HG03066 (cell line): Measurements from ENCODE around the gene MAPT.
"Not testable (repeated sequence)": the region's sequence is repeated elsewhere in the genome, so short reads cannot be mapped to it uniquely, and the experiment has no call there.

Experiments
- ATAC-seq: cut with Tn5 transposase; IDR thresholded peaks from one replicate; pipeline ENCODE4 v1.9.1; 2021; ENCODE audit warnings: low read depth; ENCODE audit not compliant: unreplicated experiment

The MAPT gene

DNA sequence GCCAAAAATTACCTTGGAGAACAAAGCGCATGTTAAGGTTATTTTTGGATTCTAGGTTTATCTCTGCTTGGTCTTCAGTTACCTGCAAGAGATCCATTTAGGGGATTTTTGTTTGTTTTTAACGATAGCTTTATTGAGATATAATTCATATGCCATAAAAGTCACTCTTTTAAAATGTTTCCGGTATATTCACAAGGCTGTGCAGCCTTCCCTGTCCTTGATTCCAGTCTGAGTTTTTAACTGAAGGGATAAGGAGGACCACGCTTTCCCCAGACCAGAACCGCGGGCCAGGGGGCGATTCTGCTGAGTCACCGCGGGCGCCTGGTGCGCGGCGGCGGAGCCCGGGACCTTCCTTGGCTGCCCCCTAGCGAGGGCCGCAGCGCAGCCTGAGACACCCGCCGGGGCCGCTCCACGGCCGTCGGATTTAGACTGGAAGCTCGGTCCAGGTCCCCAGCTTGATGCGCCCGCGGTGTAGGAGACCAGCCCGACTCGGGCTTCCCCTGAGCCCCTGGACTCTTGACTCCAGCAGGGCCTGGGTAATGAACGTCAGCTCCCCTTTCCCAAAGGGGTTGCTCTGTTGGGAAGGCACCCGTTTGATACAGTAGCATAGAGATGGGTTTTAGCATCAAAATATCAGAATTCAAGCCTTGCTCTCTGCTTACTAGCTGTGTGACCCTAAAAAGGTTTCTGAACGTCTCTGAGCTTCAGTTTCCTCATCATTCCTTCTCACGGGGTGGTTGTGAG lies 54.7 kb downstream of the MAPT start:
- no peak for ATAC-seq

DNA sequence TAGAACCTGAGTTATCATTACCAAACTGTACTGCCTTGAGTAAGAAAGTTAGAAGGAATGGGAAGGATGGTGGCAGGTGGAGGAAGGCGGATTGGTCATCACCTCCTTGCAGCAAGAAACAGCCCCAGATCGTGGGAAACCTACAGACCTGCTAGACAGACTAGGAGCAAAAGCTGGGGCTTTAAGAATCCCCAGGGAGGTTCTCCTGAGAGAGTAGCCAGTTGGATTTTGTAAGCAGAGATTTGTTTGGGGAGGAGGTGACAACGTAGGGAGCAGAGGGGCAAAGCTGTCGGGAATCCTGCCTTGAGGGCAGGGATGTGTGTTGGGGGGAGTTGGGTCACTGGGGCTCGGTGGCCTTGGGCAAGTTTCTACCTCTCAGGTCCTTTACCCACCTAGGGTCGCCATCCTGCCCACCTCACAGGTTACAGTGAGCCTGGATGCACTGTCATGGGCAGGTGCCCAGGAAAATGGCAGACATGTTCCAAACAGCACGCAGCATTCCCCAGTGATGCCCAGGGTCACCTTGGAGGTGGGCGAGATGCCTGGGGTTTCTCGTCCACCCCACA lies 55.5 kb downstream of the MAPT start:
- ATAC-seq: no peak

DNA sequence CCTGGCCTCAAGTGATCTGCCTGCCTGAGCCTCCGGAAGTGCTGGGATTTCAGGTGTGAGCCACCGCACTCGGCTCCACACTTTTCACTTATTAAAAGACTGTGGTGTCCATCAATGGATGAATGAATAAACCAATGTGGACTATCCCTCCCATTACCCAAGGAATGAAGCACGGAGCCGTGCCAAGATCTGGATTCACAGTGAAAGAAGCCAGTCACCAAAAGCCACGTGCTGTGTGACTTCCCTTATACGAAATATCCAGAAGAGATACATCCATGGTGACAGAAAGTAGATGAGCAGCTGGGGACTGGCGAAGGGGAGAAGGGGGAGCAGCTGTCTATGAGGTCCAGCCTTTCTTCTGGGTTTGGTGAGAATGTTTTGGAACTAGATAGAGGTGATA lies 56.5 kb downstream of the MAPT start:
- no peak for ATAC-seq

DNA sequence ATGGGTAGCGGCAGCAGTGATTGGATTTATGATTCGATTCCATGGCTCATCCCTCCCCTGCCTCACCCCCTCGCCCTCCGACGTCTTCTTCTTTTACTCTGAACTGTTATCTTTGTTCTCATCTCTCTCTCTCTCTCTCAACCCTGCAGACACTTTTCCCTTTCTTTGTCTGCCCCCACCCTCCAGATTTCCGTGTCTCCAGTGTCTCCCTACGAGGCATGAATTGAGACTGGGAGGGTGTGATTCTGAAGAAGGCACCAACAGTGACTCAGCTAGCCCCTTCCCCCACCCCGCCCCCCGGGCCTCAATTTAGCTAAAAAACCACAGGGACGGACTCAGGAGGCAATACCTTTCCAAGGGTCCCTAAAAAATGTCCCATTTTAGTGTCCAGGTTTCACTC lies 57.0 kb downstream of the MAPT start:
- ATAC-seq: no peak

DNA sequence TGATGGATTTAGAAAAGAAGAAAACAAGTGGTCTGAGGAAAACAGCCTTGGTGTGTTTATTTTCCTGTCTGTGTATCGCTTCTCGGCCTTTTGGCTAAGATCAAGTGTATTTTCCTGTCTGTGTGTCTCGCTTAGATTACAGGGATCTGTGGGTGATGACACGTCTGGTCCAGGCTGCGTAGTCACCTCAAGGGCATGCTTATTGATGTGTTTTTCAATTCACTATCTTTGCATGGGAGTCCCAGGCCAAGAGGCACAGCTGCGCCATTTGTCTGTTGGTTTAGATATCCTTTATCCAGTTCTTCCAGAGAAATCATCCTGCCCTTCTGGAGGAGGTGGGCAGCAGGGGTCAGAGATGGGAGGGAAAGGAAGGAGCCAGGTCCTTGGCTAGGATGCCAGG lies 57.6 kb downstream of the MAPT start:
- ATAC-seq: no peak

DNA sequence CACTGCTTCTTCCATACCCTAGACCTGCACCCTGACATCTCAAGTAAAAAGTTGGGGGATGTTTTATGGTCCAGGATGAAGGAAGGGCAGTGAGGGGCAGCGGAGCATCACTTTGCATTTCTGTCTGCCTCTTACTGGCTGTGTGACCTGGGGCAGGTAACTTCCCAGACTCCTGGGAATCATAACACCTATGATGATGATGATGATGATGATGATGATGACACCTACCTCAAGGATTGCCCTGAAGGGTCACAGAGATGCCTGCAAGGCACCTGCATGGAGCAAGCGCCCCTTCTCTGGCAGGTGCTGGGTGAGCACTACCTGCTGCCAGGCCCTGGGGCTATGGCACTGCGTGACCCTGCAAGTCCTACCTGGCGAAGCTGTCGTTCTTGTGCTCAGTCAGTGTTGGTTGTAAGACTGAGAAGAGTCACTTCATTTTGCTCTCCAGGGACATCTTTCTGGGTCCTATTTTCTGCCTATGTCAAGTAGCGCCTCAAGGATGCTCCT lies 58.5 kb downstream of the MAPT start:
- no peak for ATAC-seq

DNA sequence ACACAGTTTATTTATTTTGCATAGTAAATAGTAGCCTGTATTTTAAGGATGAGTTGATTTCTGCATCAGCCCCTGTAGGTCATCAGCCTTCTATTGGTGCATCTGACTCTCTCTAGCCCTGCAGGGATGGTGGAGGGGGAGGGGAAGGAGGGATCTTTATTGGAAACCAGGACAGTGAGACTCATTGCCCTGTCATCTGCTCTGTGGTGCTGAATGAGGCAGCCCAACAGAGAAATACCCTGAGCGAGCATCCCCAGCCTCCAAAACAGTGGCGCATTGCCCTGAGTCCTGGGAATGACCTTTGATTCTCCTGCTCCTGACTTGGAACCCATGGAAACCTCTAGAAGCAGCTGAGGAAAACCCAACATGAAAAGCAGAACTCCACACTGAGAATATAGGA lies 59.2 kb downstream of the MAPT start:
- ATAC-seq: no peak

DNA sequence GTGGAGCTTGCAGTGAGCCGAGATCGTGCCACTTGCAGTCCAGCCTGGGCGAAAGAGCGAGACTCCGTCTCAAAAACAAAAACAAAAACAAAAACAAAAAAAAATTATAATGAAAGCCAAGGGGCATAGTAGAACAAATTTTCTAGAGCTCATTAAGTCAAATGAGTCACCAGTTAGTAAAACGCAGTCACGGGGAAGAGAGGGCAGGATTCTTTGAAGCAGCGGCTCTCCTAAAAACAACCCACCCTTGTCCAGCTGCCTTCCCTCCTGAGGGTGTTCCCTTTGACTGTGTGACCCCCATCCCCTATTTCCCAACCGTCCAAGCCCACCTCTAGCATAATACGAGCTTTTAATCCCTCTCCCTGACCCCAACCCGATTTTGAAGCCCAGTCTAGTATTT lies 60.6 kb downstream of the MAPT start:
- no peak for ATAC-seq

DNA sequence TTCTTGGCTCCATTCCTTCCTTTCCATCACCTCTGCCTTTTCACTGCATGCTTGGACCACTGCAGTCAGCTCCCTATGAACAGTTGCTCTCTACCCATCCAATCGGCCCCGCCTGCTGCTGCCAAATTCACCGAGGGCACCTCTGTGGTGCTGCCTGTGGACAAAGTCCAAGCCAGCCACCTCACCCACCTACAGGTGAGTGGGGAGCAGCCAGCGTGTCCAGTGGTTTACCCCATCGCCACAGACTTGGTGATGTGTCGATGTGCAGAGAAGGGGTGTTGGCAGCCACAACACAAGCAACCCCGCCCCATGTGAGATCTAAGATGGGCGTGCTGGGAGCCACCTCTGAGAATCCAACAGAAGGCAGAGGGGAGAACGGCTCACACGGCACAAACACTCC lies 61.0 kb downstream of the MAPT start:
- no peak for ATAC-seq

DNA sequence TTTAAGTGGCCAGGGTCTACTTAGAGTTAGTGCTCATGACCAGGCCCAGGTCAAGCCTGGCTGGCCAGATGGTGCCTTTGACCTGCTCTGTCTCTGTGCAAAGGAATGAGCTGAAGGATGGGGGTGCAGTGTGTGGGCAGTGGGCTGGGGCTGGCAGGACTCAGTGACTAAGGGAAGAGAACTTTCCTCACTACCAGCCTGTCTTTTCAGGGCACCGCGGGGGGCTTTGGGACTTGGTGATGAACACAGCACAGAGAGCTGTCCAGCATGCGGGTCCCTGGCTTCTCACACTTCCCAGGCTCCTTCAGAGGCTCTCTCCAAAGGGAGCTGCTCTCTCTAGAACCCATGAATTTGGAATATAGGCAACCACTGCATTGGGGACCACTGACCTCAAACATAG lies 61.7 kb downstream of the MAPT start:
- no peak for ATAC-seq

DNA sequence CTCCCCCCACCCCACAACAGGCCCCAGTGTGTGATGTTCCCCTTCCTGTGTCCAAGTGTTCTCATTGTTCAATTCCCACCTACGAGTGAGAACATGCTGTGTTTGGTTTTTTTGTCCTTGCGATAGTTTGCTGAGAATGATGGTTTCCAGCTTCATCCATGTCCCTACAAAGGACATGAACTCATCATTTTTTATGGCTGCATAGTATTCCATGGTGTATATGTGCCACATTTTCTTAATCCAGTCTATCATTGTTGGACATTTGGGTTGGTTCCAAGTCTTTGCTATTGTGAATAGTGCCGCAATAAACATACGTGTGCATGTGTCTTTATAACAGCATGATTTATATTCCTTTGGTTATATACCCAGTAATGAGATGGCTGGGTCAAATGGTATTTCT lies 62.4 kb downstream of the MAPT start:
- ATAC-seq: not testable (repeated sequence)

DNA sequence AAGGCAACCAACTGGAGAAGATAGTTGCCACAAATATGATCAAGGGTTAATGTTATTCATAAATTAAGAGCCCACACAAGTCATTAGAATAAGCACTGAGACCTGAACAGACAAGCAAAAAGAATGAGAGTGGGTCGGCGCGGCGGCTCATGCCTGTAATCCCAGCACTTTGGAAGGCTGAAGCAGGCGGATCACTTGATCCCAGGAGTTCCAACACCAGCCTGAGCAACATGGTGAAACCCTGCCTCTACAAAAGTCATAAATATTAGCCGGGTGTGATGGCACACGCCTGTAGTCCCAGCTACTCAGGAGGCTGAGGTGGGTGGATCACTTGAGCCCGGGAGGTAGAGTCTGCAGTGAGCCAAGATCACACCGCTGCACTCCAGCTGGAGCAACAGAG lies 64.0 kb downstream of the MAPT start:
- no peak for ATAC-seq

DNA sequence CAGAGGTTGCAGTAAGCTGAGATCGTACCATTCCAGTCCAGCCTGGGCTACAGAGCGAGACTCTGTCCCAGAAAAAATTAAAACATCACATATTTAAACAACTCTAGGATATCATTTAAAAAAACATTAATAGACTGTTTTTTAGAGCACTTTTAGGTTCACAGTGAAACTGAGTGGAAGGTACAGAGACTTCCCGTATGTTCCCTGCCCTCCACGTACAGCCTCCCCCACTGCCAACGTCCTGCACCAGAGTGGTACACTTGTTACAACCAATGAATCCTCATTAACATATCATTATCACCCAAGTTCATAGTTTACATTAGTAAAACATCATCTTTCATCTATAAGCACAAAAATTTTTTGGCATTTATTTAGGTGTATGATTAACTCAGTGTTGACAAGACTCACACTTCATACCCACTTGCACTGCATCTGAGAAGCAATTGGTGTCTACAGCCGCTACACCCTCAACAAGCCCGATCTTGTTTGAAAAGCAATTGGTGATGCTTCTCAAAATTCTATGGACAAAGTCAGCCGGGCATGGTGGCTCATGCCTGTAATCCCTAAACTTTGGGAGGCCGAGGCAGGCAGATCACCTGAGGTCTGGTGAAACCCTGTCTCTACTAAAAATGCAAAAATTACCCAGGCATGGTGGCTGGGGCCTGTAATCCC lies 64.8 kb downstream of the MAPT start:
- ATAC-seq: no peak

DNA sequence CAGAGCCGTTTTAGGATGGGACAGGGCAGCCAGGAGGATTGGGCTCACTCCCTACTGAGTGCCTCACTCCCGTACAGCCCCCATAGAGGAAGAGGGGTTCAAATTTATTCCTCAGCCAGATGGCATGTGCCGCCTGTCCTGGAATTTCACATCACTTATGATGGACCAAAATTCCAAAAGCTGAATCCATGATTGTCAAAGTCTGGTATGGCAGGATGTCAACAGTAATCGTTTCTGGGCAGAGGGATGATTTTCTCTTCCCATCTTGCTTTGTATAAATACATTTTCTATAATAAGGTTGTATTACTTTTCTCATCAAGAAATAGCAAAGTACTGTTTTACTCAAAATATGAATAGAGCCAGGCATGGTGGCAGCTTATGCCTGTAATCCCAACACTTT lies 66.0 kb downstream of the MAPT start:
- ATAC-seq: no peak

DNA sequence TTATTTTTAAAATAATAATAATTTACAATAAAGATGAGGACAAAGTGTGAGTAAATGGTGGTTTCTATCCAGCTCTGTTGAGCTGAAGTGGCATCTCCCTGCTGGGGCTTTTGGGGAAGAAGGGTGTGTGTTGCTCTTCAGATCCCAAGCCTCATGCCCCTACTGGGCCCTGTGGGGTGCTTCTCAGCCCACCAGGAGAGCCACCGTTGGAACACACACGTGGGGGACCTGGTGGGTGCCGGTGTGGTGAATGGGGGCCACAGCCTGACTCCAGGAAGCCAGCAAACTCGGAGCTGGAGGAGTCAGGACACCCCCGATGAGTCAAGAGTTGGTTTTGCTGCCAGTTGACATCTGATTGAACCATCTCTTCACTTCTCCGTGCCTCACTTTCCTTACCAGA lies 66.9 kb downstream of the MAPT start:
- no peak for ATAC-seq

DNA sequence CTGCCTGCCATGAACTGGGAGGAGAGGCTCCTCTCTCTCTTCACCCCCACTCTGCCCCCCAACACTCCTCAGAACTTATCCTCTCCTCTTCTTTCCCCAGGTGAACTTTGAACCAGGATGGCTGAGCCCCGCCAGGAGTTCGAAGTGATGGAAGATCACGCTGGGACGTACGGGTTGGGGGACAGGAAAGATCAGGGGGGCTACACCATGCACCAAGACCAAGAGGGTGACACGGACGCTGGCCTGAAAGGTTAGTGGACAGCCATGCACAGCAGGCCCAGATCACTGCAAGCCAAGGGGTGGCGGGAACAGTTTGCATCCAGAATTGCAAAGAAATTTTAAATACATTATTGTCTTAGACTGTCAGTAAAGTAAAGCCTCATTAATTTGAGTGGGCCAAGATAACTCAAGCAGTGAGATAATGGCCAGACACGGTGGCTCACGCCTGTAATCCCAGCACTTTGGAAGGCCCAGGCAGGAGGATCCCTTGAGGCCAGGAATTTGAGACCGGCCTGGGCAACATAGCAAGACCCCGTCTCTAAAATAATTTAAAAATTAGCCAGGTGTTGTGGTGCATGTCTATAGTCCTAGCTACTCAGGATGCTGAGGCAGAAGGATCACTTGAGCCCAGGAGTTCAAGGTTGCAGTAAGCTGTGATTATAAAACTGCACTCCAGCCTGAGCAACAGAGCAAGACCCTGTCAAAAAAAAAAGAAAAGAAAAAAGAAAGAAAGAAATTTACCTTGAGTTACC lies 68.0 kb downstream of the MAPT start:
- no peak for ATAC-seq

DNA sequence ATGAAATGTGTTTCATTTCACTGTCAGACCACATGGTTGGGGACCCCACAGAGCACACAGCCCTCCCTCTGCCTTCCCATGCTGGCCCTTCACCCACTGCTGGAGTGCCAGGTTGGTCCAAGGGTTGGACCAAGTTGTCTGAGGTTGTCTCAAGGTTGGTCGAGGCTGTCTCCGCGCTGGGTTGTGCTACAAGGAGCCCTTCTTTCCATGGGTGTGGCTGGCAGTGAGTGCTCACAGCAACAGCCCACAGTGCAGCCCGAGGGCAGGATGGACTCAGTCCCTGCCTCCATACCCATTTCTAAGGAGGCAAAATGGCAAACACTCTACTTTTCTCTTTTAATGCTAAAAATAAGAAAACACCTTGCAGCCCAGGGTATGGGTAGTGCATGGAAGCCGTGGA lies 68.9 kb downstream of the MAPT start:
- ATAC-seq: no peak

DNA sequence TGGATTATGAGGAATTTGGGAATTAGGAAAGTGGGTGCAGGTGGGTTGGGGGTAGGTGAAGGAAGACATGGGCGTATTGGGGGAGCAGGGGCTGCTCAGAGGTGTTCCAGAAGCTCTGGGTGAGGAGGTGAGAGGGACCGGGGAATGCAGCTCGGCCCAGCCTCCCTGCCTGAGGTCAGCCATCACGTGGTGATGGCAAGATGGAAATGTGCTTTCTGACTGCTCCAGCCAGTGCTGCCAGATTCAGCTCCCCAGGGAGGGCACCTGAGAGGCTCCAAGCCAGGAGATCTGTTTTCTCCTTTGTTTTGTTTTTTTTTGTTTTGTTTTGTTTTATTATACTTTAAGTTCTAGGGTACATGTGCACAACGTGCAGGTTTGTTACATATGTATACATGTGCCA lies 69.5 kb downstream of the MAPT start:
- no peak for ATAC-seq

DNA sequence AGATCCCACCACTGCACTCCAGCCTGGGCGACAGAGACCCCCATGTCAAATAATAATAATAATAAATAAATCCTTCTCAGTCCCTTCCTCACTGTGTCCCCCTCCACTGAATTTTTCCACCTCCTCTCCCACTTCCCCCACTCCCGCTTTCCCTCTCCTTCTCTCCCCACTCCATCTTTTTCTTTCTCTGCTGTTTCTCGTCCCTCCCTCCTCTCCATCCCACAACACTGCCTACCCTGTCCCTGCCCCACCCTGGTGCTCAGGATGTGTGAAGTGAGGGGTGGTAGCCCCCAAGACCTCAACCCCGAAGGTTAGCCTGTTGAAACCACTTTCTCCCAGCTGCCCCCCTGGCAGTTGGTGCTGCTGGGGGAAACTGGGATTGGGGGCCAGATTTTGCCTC lies 70.3 kb downstream of the MAPT start:
- ATAC-seq: no peak

DNA sequence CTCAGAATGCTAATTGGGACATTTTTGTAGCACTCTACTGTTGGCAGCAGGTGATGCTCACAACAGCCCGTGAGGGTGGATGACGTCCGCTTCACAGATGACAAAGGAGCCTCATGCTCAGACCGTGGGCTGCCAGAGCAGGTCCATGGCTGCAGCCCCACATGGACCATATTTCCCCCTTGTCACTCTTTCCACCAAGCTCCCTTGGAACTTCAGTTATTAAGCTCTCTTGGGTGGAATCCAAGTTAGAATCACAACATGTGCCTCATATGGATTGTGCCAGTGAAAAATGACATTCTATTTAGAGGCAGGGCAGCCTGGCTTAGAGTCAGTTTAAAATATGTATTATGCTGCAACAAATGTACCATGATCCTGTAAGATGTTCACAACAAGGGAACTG lies 71.5 kb downstream of the MAPT start:
- ATAC-seq: no peak

DNA sequence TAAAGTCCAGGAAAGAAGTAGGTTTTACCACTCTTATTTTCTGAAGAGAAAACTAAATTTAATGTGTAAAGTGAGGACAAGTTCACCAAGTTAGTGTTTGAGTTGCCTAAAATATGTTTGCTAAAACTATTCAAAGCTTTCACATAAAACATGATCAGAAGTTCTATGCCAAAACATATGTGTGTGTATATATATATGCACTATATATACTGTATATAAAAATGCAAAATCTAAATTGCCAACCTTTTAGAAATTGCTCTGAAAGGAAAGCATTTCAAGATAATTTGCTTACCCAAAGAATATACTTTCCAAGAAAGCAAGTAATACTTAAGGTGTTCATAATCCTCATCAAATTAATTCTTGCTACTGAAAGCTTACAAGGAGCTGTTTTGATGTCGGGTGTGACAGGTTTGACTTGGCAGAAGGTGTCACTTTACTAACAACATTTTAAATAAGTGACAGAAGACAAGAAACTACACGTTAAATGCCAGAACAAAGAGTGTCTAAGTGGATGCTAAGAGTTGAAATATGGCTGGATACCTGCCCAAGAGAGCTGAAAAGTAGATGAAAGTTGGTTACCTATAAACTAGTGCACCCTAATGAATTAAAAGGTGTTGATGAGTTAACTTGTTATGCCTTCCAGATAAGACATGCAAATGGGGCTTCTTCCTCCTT lies 72.4 kb downstream of the MAPT start:
- no peak for ATAC-seq
